GM19328 (cell line): ENCODE measurements around the gene BCL7B.
"Not testable (repeated sequence)": the region's sequence is repeated elsewhere in the genome, so short reads cannot be mapped to it uniquely, and the experiment has no call there.

Source experiments
- ATAC-seq: cut with Tn5 transposase; IDR thresholded peaks from one replicate; pipeline ENCODE4 v1.9.1; 2021; ENCODE audit warnings: mild to moderate bottlenecking, moderate library complexity; ENCODE audit not compliant: unreplicated experiment

The BCL7B gene

GRCh38 chr7:73504920-73505319, 52.6 kb downstream of the BCL7B start:
- no peak for ATAC-seq

- ATAC-seq, result no peak
These were observed 53.5 kb downstream of the BCL7B start for GRCh38 chr7:73504017-73504416.

GRCh38 chr7:73503229-73503628, 54.3 kb downstream of the BCL7B start:
- ATAC-seq, result no peak

GRCh38 chr7:73496626-73497025, 60.9 kb downstream of the BCL7B start:
- no peak for ATAC-seq

GRCh38 chr7:73495507-73495906, 62.0 kb downstream of the BCL7B start:
- not testable (repeated sequence) for ATAC-seq

- no peak for ATAC-seq
These were observed 67.5 kb downstream of the BCL7B start for GRCh38 chr7:73489976-73490375.

GRCh38 chr7:73487486-73487885, 70.0 kb downstream of the BCL7B start:
- no peak for ATAC-seq
